ENCODE results near the gene FAM107B. TPM values are rescaled to one million over a fixed set of nuclear protein-coding genes. Genes with fewer than 3 reads are reported as not detected.

Gene FAM107B
- total and polyA plus RNA-seq, 2 experiments from 2014 or later: 85.5 to 85.9 TPM

DNA sequence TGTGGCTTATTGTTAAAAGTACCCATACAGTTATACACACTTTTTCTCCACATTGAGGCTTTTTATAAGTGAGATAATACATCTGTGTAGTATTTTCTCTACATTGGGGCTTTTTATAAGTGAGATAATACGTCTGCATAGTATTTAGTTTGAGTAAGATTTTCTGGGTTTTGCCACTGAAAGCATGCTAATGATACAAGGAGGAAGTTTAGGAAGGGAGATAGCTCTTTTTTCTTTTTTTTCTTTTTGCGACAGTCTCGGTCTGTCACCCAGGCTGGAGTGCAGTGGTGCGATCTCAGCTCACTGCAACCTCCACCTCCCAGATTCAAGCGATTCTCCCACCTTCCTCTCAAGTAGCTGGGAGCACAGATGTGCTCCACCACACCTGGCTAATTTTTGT is 13.3 kb downstream of the FAM107B start:
- no peaks in the 10 kb centered on the region for H3K79me2 ChIP-seq
- H3K36me3 ChIP-seq (replicated peaks; ENCODE audit: insufficient read depth, low read depth): no peaks in the 10 kb centered on the region
- no peak overlapping the region for H3K4me3 ChIP-seq
- no peak overlapping the region for H3K4me2 ChIP-seq
- TF ChIP-seq, protein P1, sequence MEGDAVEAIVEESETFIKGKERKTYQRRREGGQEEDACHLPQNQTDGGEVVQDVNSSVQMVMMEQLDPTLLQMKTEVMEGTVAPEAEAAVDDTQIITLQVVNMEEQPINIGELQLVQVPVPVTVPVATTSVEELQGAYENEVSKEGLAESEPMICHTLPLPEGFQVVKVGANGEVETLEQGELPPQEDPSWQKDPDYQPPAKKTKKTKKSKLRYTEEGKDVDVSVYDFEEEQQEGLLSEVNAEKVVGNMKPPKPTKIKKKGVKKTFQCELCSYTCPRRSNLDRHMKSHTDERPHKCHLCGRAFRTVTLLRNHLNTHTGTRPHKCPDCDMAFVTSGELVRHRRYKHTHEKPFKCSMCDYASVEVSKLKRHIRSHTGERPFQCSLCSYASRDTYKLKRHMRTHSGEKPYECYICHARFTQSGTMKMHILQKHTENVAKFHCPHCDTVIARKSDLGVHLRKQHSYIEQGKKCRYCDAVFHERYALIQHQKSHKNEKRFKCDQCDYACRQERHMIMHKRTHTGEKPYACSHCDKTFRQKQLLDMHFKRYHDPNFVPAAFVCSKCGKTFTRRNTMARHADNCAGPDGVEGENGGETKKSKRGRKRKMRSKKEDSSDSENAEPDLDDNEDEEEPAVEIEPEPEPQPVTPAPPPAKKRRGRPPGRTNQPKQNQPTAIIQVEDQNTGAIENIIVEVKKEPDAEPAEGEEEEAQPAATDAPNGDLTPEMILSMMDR (IDR thresholded peaks at IDR 0.05; ENCODE audit: poor library complexity): no peak
- no peak for TF ChIP-seq EZH2phosphoT487 (IDR thresholded peaks at IDR 0.05; ENCODE audit: low read depth, severe bottlenecking, unreplicated experiment)
- no peak for TF ChIP-seq EZH2 (IDR thresholded peaks at IDR 0.05; ENCODE audit: borderline replicate concordance)
- no peak for DNase-seq (ENCODE audit: low spot score)
- no peaks in the 10 kb centered on the region for H3K4me1 ChIP-seq (ENCODE audit: insufficient read depth)
- no peaks in the 10 kb centered on the region for H3K9me3 ChIP-seq (ENCODE audit: low read depth)
- H3K9me2 ChIP-seq (replicated peaks; ENCODE audit: insufficient read depth): no peaks in the 10 kb centered on the region
- H4K20me1 ChIP-seq (ENCODE audit: insufficient read depth, poor library complexity, severe bottlenecking): no peaks in the 10 kb centered on the region
- no peak overlapping the region for H3K27ac ChIP-seq
- 93% methylated on average over 5 of the region's 5 CpGs for WGBS (ENCODE audit: low lambda C conversion rate, missing lambda C conversion rate)
- no peak overlapping the region for H2AFZ ChIP-seq
- H3K27me3 ChIP-seq: no peaks in the 10 kb centered on the region

- Histone ChIP-seq H3K9me3 (ENCODE audit: low read depth) (no peaks in the 10 kb centered on the region), H4K20me1 (ENCODE audit: insufficient read depth, poor library complexity, severe bottlenecking) (no peaks in the 10 kb centered on the region), H3K79me2 (no peaks in the 10 kb centered on the region), H2AFZ (no peak overlapping the region), H3K4me2 (no peak overlapping the region), H3K36me3 (replicated peaks; ENCODE audit: insufficient read depth, low read depth) (no peaks in the 10 kb centered on the region), H3K4me3 (no peak overlapping the region), H3K27me3 (no peaks in the 10 kb centered on the region), H3K27ac (no peak overlapping the region), H3K9me2 (replicated peaks; ENCODE audit: insufficient read depth) (no peaks in the 10 kb centered on the region), H3K4me1 (ENCODE audit: insufficient read depth) (no peaks in the 10 kb centered on the region)
- WGBS (ENCODE audit: low lambda C conversion rate, missing lambda C conversion rate): 92% methylated on average over 8 of the region's 8 CpGs
- DNase-seq (ENCODE audit: low spot score): no peak
- TF ChIP-seq, protein P1 (IDR thresholded peaks at IDR 0.05; ENCODE audit: poor library complexity): no peak
- TF ChIP-seq EZH2 (IDR thresholded peaks at IDR 0.05; ENCODE audit: borderline replicate concordance) (no peak), EZH2phosphoT487 (IDR thresholded peaks at IDR 0.05; ENCODE audit: low read depth, severe bottlenecking, unreplicated experiment) (no peak)
These were observed 15.6 kb downstream of the FAM107B start for GRCh38 chr10:14758994-14759664.

- no peak for TF ChIP-seq EZH2phosphoT487 (IDR thresholded peaks at IDR 0.05; ENCODE audit: low read depth, severe bottlenecking, unreplicated experiment)
- no peak for TF ChIP-seq EZH2 (IDR thresholded peaks at IDR 0.05; ENCODE audit: borderline replicate concordance)
- TF ChIP-seq, protein P1 (IDR thresholded peaks at IDR 0.05; ENCODE audit: poor library complexity): no peak
- no peaks in the 10 kb centered on the region for H3K27me3 ChIP-seq
- no peak overlapping the region for H3K27ac ChIP-seq
- H3K4me2 ChIP-seq: no peak overlapping the region
- no peaks in the 10 kb centered on the region for H3K9me2 ChIP-seq (replicated peaks; ENCODE audit: insufficient read depth)
- no peaks in the 10 kb centered on the region for H3K79me2 ChIP-seq
- H4K20me1 ChIP-seq (ENCODE audit: insufficient read depth, poor library complexity, severe bottlenecking): no peaks in the 10 kb centered on the region
- no peaks in the 10 kb centered on the region for H3K9me3 ChIP-seq (ENCODE audit: low read depth)
- H3K4me3 ChIP-seq: no peak overlapping the region
- no peak for DNase-seq (ENCODE audit: low spot score)
- WGBS (ENCODE audit: low lambda C conversion rate, missing lambda C conversion rate): 99% methylated on average over 9 of the region's 9 CpGs
- H3K4me1 ChIP-seq (ENCODE audit: insufficient read depth): no peaks in the 10 kb centered on the region
- H3K36me3 ChIP-seq (replicated peaks; ENCODE audit: insufficient read depth, low read depth): no peaks in the 10 kb centered on the region
- no peak overlapping the region for H2AFZ ChIP-seq
These were observed 16.2 kb downstream of the FAM107B start for GRCh38 chr10:14758451-14758850.

Measured in hepatocyte (in vitro differentiated cells).